Skeletal muscle cell (primary cell): ENCODE results near the gene MICB.
"Not testable (repeated sequence)": the region's sequence is repeated elsewhere in the genome, so short reads cannot be mapped to it uniquely, and the experiment has no call there.

Experiments
- DNase-seq: peaks from one replicate; pipeline ENCODE4 v3.0.0-alpha.2; 2010; ENCODE audit warnings: low read depth
- H3K4me3 ChIP-seq: 2 replicates; pipeline ENCODE4 v1.5.1; 2011; ENCODE audit warnings: low read depth, mild to moderate bottlenecking, control low read depth, low read length, moderate library complexity

MICB gene

GRCh38 chr6:31534011-31534410, 36.1 kb downstream of the MICB start:
- DNase-seq, result no peak
- H3K4me3 ChIP-seq, result no peak overlapping the region

GRCh38 chr6:31534521-31535040, 36.6 kb downstream of the MICB start:
- H3K4me3 ChIP-seq, result no peak overlapping the region
- DNase-seq, result no peak

DNA sequence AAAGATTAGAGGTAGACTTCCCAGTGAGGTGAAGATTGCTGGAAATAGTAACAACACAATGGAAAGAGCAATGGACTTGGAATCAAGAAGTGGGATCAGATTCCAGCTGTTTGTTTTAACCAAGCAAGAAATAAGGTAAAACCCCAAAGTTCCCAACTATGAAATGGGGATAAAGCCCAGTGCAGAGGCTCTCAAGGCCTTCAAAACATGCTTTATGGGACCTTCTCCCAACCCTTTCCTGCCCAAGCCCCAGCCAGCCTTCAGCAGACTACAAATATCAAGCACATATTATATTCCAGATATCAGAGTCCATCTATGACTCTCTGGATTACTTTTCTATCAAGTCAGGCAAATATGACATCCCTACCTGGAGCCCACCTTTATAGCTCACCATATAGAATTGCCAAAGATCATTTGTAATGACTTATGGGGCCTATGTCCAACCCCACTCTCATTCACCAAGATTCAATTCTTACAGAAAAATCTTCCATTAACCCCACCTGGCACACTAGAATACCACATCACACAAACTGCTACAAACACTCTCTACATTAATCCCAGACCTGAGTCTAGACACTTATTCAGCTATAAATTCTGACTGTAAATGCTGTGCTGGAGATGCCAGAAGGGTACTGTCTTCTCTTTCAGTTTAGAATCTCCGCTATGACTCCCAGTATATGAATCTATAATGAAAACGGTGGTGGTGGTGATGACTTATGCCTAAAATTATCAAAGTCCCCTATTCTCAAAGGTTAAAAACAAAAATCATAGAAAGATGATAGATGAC, 37.8 kb downstream of the MICB start:
- H3K4me3 ChIP-seq, result no peak overlapping the region
- DNase-seq, result no peak

DNA sequence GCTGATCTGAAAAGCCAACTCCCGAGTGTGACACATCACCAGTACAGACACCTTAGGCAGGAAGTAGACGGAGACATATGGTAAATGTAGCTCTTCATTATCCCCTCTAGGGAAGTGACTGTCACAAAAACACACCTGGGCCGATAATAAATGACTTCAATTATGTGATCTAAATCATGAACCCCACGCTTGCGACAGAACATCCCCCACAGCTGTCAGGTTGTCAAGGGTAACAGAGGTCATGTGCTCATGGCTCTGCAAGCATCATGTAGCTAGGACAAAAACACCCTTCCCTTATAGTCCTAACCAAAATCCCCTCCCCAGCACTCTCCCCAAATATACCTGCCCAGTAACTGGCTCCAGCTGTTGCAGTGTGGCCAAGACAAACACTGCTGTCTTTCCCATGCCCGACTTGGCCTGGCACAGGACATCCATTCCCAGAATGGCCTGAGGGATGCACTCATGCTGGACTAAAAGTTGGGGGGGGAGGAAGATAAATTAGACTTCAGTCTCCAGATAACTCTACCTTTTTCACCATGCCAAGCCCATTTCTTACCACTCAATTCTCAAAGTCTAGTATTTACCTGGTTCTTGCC, 41.0 kb downstream of the MICB start:
- H3K4me3 ChIP-seq, result peak overlapping the region; percentile 66
- DNase-seq, result no peak

DNA sequence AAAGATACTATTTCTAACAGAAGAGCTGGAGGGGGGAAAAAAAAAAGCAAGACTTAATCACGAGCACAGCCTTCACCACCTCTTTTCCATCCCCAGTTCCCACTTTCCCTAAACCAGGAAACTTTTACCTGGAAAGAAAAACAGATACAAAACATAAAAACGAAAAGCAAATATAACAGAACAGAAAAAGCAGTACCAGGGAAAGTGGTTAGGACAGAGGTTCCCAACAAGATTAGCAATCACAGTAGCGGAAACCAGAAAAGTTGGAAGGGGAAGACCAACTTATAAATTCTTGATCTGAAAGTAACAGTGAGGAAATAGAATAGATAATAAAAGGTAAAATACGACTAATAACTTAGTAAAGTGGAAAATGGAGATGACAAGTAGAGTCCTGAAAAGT, 42.7 kb downstream of the MICB start:
- DNase-seq, result no peak
- H3K4me3 ChIP-seq, result peak overlapping the region; percentile 66

- no peak for DNase-seq
- peak overlapping the region; percentile 66 for H3K4me3 ChIP-seq
Measured at GRCh38 chr6:31541059-31541657, 43.2 kb downstream of the MICB start.

- peak within 1 kb of the TSS; percentile 66 for H3K4me3 ChIP-seq
- DNase-seq, result peak; percentile 91
Measured at GRCh38 chr6:31541658-31542521, 43.9 kb downstream of the MICB start, which contains the start of gene DDX39B. TSS of gene DDX39B (minus strand) at chr6:31542003. CDS start at chr6:31540532, 1,471 bp downstream.

- no peak for DNase-seq
- H3K4me3 ChIP-seq, result no peak overlapping the region
Measured at GRCh38 chr6:31543639-31544038, 45.7 kb downstream of the MICB start.

GRCh38 chr6:31544676-31545075, 46.7 kb downstream of the MICB start:
- no peak overlapping the region for H3K4me3 ChIP-seq
- DNase-seq, result no peak

DNA sequence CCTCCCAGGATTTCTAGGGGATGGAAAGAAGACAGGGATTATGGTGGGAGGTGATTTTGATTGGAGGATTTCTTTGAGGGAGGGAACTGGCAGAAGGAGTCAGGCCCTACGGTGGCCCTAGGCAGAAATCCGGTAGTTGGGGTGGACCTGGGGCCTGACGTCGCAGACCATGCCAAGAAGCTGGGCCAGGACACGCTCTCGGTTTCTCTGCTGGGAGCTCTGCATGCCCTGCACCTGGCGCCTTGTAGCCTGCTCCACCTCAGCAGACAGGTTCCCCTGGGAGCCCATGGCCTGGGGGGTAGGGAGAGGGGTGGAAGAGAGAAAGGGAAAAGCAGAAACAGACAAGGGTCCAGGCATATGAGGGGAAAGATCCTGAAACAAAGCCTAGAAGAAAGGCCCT, 47.3 kb downstream of the MICB start:
- H3K4me3 ChIP-seq, result no peak overlapping the region
- DNase-seq, result no peak

DNA sequence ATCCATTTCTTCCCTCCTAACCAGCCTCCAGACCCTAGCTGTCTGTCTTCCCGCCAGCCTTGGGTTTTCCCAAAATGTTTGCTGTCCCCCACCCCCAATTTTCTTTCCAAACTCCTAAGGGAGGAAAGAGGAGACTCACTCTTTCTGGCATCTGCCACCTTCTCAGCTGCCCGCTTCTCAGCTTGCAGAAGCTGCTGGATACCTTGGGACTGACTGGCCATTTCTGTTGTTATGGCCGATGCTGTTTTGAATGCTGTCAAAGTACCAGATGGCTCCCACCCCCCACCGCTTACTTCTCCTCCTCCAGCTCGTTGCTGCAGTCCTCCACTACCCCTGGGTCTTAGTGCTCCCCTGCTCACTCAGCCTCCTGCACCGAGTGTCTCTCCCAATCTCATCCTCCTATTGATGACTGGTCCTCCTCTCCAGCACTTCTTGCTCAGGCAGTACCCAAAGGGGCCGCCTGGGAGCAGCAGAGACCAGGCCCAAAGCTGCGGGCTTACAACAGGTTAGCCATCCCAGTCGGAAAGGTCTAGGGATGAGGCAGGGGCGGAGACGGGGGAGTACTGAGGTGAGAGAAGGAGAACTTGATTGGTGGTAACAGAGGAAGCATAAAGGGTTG, 48.5 kb downstream of the MICB start, which contains the start of gene ATP6V1G2:
ATP6V1G2 (minus strand) TSS at position 270 of the 619 bp plus-strand sequence; CDS start at position 221, 49 bp downstream.
- peak within 1 kb of the TSS; percentile 60 for H3K4me3 ChIP-seq
- DNase-seq, result peak; percentile 90

- peak within 1 kb of the TSS; percentile 60 for H3K4me3 ChIP-seq
- peak; percentile 95 for DNase-seq
Measured at GRCh38 chr6:31546958-31547726, 49.2 kb downstream of the MICB start, which contains the start of gene NFKBIL1. TSS of gene NFKBIL1 (plus strand) at chr6:31547608. CDS start at chr6:31547695, 87 bp downstream.

DNA sequence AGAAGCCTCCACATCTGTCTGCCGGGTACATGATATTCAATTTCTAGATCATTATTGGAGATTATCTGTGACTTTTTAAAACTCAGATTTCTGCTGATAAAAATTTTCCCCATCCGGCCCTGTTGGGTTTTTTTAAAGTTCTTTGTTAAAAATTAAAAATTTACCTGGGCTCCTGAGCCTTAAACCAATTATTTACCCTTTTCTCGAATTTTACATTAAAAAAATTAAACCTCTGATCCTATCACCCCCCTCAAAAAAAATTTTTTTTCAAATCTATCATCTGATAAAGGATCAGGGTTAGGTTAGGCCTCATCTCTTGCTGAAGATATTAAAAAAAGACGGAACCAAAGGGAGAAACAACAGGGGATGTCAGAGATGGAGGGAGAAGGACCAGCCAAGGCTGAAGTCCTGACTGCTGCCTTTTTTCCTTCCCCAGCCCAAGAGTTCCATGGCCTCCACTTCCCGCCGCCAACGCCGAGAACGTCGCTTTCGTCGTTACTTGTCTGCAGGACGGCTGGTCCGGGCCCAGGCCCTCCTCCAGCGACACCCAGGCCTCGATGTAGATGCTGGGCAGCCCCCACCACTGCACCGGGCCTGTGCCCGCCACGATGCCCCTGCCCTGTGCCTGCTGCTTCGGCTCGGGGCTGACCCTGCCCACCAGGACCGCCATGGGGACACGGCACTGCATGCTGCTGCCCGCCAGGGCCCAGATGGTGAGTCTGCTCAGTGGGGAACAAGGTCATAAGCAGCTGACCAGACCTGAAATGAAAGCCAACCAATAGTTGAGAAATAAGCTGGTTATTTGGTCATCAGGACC, 50.0 kb downstream of the MICB start:
- no peak for DNase-seq
- peak overlapping the region; percentile 60 for H3K4me3 ChIP-seq

DNA sequence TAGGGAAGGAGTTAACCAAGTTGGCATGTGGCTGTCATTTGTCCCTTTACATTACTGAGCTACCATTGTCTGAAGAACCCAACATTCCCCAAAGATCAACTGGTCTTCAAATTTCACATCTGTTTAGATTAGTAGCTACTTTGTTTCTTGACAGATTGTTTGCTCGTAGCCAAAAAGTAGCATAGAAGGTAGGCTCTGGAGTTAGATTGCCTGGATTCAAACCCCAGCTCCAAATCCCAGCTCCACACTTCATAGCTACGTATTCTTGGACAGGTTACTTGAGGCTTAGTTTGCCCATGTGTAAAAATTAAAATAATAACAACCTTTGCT, 50.6 kb downstream of the MICB start:
- DNase-seq, result no peak
- H3K4me3 ChIP-seq, result peak overlapping the region; percentile 60

- not testable (repeated sequence) for H3K4me3 ChIP-seq, DNase-seq
Measured at GRCh38 chr6:31551371-31551770, 53.4 kb downstream of the MICB start.

DNA sequence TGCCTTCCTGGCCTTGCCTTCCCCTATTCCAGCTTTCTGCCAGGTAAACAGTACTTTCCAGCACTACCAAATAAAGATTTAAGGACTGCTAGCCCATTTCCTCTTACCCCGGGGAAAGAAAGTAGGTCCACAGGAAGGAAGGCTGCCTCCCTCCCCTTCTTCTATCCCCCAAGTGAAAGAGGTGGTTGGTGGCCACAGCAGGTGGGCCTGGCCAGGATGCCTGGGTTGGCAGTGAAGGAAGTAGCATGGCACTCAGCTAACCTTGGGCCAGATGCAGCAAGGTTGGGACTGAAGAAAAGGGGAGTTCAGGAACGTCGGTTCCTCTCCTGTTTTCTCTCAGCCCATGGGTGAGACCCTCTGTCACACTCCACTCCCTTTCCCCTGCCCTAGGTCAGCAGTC, 58.4 kb downstream of the MICB start:
- no peak overlapping the region for H3K4me3 ChIP-seq
- DNase-seq, result no peak
